HUDEP-2 (cell line): ENCODE data around the gene CXCR5.

Source experiments
- DNase-seq, 76 experiments: peaks; one replicate each; lab custom pipeline; 2025; ENCODE audit not compliant: unreplicated experiment in 76 of 76; lab: John Stamatoyannopoulos, UW

The CXCR5 gene

GRCh38 chr11:118897721-118898310, 14.1 kb downstream of the CXCR5 start:
- no peak for DNase-seq

DNA sequence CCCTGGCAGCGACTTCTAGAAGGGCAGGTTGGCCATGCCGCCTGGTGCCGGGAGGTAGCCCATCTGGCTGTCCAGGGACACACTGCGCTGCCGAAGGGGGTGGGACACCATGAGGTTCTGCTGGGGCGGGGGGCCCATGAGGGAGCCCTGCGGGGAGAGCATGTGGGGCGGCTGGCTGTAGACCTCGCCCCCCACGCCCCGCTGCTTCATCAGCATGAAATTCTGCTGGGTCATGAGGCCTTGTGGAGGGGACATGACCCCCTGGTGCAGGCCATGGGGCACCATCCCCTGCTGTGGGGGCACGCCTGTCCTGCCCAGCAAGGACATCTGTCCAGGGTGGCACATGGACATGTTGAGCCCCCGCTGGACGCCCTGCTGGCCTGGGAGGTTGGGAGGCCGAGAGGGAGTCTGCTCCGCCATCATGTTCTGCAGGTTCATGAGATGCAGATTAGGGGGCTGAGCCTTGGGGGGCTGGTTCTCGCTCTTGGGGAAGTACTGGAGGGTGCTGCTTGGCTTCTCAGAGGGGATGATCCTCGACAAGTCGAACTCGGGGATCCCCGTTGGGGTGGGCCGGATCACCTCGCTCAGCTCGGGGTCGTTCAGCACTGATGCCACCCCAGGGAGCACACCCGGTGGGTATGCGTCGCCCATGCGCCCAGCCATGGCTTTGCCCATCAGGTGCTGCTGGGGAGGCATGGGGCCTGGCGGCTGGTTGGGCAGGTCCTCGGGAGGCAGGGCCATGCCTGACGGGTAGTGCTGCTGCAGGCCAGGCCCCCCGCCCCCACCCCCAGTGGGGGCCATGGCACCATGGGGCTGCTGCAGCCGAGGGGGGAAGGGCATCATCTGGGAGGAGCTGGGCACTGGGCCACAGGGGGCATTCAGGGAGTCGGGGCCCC, 15.0 kb downstream of the CXCR5 start:
- no peak for DNase-seq

- no peak for DNase-seq
Measured at GRCh38 chr11:118899296-118899688, 15.6 kb downstream of the CXCR5 start.

GRCh38 chr11:118899706-118900360, 16.1 kb downstream of the CXCR5 start:
- DNase-seq = no peak

DNA sequence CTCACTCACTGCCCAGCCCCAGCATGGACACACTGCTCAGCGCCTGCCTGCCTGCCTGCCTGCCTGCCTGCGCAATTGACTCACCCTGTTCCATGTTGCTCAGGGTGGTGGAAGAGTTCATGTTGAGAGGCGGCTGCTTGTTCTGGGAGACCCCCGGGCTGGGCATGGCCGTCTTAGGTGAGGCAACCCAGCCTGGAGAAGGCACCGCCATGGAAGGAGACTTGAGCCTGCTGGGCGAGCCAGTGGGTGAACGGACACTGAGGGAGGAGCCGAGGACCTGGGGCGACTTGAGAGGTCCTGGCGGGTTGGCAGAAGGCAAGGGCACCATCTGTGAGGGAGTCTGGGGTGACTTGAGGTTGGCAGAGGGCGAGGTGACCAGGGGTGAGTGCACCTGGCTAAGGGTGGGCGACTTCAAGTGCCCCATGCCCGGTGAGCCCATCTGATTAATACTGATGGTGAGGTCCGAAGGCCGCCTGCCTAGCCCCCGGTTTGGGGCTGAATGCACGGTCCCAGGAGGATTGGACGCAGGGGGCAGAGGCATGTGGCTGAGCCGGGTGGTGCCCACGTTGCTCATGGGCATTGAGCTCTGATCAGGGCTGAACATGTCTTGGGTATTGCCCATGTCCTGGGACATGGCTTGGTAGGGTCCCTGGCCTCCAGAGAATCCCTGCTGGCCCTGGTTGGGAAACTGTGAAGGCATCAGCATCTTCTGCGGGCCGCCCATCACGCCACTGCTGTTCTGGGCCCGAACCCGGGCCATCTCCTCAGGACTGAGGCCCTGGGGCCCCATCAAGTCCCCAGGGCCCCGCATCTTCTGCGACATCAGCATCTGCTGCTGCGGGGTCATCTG, 17.1 kb downstream of the CXCR5 start:
- no peak for DNase-seq

GRCh38 chr11:118901494-118902335, 18.0 kb downstream of the CXCR5 start:
- DNase-seq = no peak

DNA sequence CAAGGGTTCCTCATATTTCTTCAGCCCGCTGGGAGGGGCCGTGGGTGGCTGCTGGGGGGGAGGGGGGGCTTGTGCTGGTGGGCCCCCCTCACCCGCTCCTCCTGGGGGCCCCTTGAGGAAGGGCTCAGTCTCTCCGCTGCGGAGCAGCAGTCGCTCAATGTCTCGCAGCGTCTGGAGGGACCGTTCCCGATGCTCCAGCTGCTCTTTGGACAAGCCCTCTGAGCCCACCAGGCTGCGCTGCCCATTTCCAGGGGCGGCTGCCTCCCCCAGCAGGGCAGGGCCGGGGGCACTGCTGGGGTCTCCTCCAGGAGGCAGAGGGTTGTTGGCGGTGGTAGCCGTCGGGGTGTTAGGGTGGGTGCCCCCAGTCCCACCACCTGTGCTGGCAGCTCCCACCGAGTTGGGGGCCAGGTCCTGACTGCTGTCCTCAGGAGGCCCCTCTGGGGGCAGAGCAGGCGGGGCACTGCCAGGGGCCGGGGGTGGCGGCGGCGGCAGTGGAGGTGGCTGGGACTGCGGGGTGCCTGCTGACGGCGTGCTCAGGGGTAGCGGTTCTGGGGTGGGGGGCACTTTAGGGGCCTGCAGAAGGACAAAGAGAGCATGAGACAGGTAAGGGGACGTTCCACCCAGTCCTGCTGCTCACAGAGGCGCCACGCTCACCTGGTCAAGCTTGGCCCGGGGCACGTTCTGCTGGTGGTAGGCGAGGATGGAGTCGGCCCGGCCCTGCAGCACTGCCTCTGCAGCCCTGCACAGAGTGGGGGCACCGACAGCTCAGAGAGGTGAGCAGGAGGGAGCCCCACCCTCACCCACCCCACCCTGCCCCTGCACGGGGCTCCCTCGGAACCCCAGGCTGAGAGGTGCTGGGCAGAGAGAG, 18.9 kb downstream of the CXCR5 start:
- no peak for DNase-seq

DNA sequence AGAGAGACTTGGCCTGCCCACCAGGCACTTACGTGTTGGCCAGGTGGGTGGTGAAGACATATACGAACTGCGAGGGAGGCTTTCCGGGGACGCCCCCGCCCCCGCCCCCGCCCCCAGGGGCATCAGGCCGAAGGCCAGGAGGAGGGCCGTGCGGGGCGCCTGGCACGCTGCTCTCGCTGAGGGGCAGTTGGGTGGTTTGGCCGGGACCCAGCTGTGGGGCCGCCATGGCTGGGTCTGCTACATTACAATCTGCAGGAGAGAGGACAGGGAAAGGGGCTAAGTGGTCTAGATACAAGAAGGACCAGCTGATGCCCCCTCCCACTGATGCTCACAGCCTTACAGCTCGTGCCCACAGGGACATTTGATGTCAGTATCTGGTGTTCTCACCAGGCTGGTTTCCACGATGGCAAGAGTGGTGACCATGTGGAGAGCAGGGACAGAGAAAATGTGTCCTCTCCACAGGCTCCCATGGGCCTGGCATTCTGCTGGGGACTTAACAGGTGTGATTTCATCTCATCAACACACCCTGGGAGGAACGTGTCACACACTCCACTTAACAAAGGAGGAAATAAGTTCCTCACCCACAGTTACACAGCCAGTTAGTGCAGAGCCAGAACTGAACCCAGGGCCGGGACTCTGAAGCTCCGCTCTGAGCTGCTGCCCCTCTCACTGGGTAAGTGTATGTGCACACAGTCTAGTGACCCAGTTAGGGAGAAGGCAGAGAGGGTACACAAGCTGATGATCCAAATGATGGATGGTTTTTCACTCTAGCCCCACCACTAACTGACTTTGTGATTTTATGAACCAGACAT, 19.7 kb downstream of the CXCR5 start:
- no peak for DNase-seq

GRCh38 chr11:118907051-118908042, 23.7 kb downstream of the CXCR5 start:
- DNase-seq = peak in 72 of 76 experiments; percentile 11 to 89 (median 64)

DNA sequence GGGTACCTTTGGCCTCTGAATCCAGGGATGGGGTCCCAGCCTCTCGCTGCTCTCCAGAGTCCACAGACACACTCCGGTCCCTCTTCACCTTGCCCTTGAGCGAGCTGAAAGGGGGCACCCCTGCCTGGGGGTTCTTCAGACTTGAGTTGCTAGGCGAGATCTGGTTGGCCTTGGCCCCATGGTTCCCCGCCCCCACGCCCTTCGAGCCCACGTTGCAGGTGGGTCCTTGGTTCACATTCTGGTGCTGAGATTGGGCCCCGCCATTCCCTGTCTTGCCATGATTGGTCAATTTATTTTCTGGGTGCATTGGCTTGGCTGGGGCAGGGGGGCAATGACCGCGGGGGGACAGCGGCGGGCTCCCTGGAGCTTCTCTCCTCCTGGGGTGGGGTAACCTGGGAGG, 24.6 kb downstream of the CXCR5 start:
- DNase-seq = no peak

- no peak for DNase-seq
Measured at GRCh38 chr11:118908901-118909618, 25.4 kb downstream of the CXCR5 start.

GRCh38 chr11:118909619-118910308, 26.1 kb downstream of the CXCR5 start:
- DNase-seq = no peak

GRCh38 chr11:118910309-118911112, 26.8 kb downstream of the CXCR5 start:
- no peak for DNase-seq

GRCh38 chr11:118911113-118911879, 27.6 kb downstream of the CXCR5 start:
- no peak for DNase-seq
